Neural cell (in vitro differentiated cells): ENCODE results near the gene HCFC2.

Source experiments
- CTCF ChIP-seq: fragments of 450-650 bp; IDR thresholded peaks from 2 replicates; pipeline ENCODE4 v1.5.1; 2014; ENCODE audit warnings: antibody characterized with exemption, mild to moderate bottlenecking, moderate library complexity; ENCODE audit not compliant: poor library complexity, severe bottlenecking
- POLR2AphosphoS5 ChIP-seq: IDR thresholded peaks from 2 replicates; pipeline ENCODE4 v1.6.1; 2012

GRCh38 chr12:104064842-104065427 is 604 bp downstream of the HCFC2 start:
- no peak for TF ChIP-seq CTCF
- no peak for TF ChIP-seq POLR2AphosphoS5
